Neural progenitor cell (in vitro differentiated cells): ENCODE results near the gene TAS2R19. TPM values are rescaled to one million over a fixed set of nuclear protein-coding genes. Genes with fewer than 3 reads are reported as not detected.
"Not testable (repeated sequence)": the region's sequence is repeated elsewhere in the genome, so short reads cannot be mapped to it uniquely, and the experiment has no call there.

ENCODE experiments used
- DNase-seq: peaks from one replicate; pipeline ENCODE4 v3.0.0-alpha.2; 2016; ENCODE audit warnings: low spot score
- H2AFZ ChIP-seq: fragments of 200-600 bp; sonication (generic); replicated peaks from 2 replicates; pipeline ENCODE4 v1.6.1; 2016; ENCODE audit warnings: antibody characterized with exemption
- H3F3A ChIP-seq: fragments of 200-600 bp; sonication (generic); 2 replicates; pipeline ENCODE4 v1.6.1; 2016; ENCODE audit warnings: antibody characterized with exemption, low read depth
- H3K27ac ChIP-seq: fragments of 200-600 bp; sonication (generic); 2 replicates; pipeline ENCODE4 v1.5.1; 2016; ENCODE audit warnings: mild to moderate bottlenecking
- H3K27me3 ChIP-seq: fragments of 200-600 bp; sonication (generic); 2 replicates; pipeline ENCODE4 v1.6.1; 2016; ENCODE audit warnings: mild to moderate bottlenecking, moderate library complexity
- H3K36me3 ChIP-seq: fragments of 200-600 bp; sonication (generic); 2 replicates; pipeline ENCODE4 v1.5.1; 2016
- H3K4me1 ChIP-seq: fragments of 200-600 bp; sonication (generic); 2 replicates; pipeline ENCODE4 v1.6.1; 2016; ENCODE audit warnings: mixed run types
- H3K4me2 ChIP-seq: fragments of 200-600 bp; sonication (generic); 2 replicates; pipeline ENCODE4 v1.6.1; 2016
- H3K4me3 ChIP-seq: fragments of 200-600 bp; sonication (generic); 2 replicates; pipeline ENCODE4 v1.5.1; 2016
- H3K79me2 ChIP-seq: fragments of 200-600 bp; sonication (generic); 2 replicates; pipeline ENCODE4 v1.6.1; 2016; ENCODE audit warnings: low read depth
- H3K9ac ChIP-seq: fragments of 200-600 bp; sonication (generic); 2 replicates; pipeline ENCODE4 v1.6.1; 2016
- H3K9me3 ChIP-seq: fragments of 200-600 bp; sonication (generic); 2 replicates; pipeline ENCODE4 v1.5.1; 2016; ENCODE audit warnings: low read depth
- H4K20me1 ChIP-seq: fragments of 200-600 bp; sonication (generic); 2 replicates; pipeline ENCODE4 v1.6.1; 2016; ENCODE audit warnings: low read depth
- H3K27ac Mint-ChIP-seq: 3 replicates; pipeline ENCODE4 v1.8.0; 2021; ENCODE audit warnings: mixed read lengths
- H3K27me3 Mint-ChIP-seq: 2 replicates; pipeline ENCODE4 v1.8.0; 2022; ENCODE audit warnings: low read depth, mild to moderate bottlenecking, inconsistent platforms, moderate library complexity, mixed read lengths; ENCODE audit not compliant: insufficient read depth
- H3K36me3 Mint-ChIP-seq: 3 replicates; pipeline ENCODE4 v1.8.0; 2021; ENCODE audit warnings: mixed read lengths
- H3K4me1 Mint-ChIP-seq: 3 replicates; pipeline ENCODE4 v1.8.0; 2021; ENCODE audit warnings: mixed read lengths
- H3K4me3 Mint-ChIP-seq: 3 replicates; pipeline ENCODE4 v1.8.0; 2021; ENCODE audit warnings: mild to moderate bottlenecking, moderate library complexity, mixed read lengths
- H3K9me3 Mint-ChIP-seq: 3 replicates; pipeline ENCODE4 v1.8.0; 2020; ENCODE audit warnings: mixed read lengths
- EZH2 ChIP-seq: fragments of 200-600 bp; sonication (generic); IDR thresholded peaks from 2 replicates; pipeline ENCODE4 v1.6.1; 2017; ENCODE audit warnings: antibody characterized with exemption, mild to moderate bottlenecking, moderate library complexity
- EZH2phosphoT487 ChIP-seq: fragments of 200-600 bp; sonication (generic); IDR thresholded peaks from 2 replicates; pipeline ENCODE4 v1.6.1; 2017; ENCODE audit warnings: antibody characterized with exemption
- total RNA-seq: library from RNA; depleted of rRNA; stranded (reverse); fragments of >200 nt; gene quantifications from 2 replicates; pipeline ENCODE4 v1.2.3, GENCODE V29; 2015; ENCODE audit warnings: low replicate concordance
- TF ChIP-seq, protein P1 (sequence below): fragments of 200-600 bp; sonication (generic); IDR thresholded peaks from 2 replicates; pipeline ENCODE4 v1.5.1; 2017; ENCODE audit warnings: antibody characterized with exemption, mild to moderate bottlenecking

The TAS2R19 gene
- total RNA-seq, 1 donor from 2014 or later, result 9.7 TPM

DNA sequence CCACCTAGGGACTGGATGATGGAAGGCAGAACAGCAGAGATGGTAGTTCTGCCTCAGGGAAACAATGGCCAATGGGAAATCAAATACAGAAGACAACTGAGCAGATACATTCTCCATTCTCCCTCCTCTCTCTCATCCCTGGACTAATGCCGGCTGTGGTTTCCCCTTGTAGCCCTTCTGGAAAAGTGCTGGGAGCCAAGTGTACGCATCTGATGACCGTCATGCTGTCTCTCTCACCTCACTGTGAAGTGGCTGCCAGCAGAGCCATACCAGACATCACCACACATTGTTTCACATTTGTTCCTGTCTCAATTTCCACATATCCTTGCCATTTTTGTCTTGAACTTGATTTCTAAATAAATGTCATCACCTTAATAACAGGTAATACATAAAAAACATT is 36.6 kb upstream of the TAS2R19 start:
- no peak overlapping the region for H3K27ac ChIP-seq
- no peaks in the 10 kb centered on the region for H3K27me3 ChIP-seq
- H3K4me3 Mint-ChIP-seq, result no peak overlapping the region
- no peaks in the 10 kb centered on the region for H3K36me3 ChIP-seq
- H3K9ac ChIP-seq, result no peak overlapping the region
- no peaks in the 10 kb centered on the region for H3K9me3 ChIP-seq
- TF ChIP-seq EZH2 (no peak), EZH2phosphoT487 (no peak)
- TF ChIP-seq, protein P1, sequence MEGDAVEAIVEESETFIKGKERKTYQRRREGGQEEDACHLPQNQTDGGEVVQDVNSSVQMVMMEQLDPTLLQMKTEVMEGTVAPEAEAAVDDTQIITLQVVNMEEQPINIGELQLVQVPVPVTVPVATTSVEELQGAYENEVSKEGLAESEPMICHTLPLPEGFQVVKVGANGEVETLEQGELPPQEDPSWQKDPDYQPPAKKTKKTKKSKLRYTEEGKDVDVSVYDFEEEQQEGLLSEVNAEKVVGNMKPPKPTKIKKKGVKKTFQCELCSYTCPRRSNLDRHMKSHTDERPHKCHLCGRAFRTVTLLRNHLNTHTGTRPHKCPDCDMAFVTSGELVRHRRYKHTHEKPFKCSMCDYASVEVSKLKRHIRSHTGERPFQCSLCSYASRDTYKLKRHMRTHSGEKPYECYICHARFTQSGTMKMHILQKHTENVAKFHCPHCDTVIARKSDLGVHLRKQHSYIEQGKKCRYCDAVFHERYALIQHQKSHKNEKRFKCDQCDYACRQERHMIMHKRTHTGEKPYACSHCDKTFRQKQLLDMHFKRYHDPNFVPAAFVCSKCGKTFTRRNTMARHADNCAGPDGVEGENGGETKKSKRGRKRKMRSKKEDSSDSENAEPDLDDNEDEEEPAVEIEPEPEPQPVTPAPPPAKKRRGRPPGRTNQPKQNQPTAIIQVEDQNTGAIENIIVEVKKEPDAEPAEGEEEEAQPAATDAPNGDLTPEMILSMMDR, result no peak
- H3K9me3 Mint-ChIP-seq, result no peaks in the 10 kb centered on the region
- peaks cover 46% of the 10 kb centered on the region for H3K79me2 ChIP-seq
- H3K4me3 ChIP-seq, result no peak overlapping the region
- H3K4me2 ChIP-seq, result no peak overlapping the region
- H4K20me1 ChIP-seq, result peaks cover 14% of the 10 kb centered on the region
- H3K27ac Mint-ChIP-seq, result no peak overlapping the region
- no peak for DNase-seq
- H3F3A ChIP-seq, result no peaks in the 10 kb centered on the region
- no peaks in the 10 kb centered on the region for H3K4me1 Mint-ChIP-seq
- no peak overlapping the region for H2AFZ ChIP-seq
- H3K4me1 ChIP-seq, result no peaks in the 10 kb centered on the region
- H3K36me3 Mint-ChIP-seq, result peaks cover 7% of the 10 kb centered on the region
- H3K27me3 Mint-ChIP-seq, result no peaks in the 10 kb centered on the region

DNA sequence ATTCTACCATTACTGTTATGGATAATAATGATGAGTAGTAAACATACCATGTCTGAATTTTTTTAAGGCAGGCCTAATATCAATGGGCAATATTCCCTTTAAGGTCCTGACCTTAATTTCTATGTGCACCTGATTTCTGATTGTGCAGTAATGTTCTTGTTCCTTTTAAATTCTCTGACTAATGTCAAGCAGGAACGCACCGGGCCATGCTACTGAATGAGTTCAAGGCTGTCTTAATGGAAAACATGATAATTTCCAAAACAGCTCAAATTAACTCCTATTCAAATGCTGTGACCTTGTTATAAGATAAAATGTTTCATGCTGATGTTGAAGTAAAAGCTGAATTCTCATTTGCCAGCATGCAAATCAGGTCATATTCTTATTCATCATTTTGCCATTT is 32.9 kb upstream of the TAS2R19 start:
- no peak for DNase-seq
- no peaks in the 10 kb centered on the region for H3F3A ChIP-seq
- H3K4me1 Mint-ChIP-seq, result no peaks in the 10 kb centered on the region
- H2AFZ ChIP-seq, result no peak overlapping the region
- peaks cover 13% of the 10 kb centered on the region for H3K9me3 ChIP-seq
- H3K4me2 ChIP-seq, result no peak overlapping the region
- no peaks in the 10 kb centered on the region for H3K4me1 ChIP-seq
- H4K20me1 ChIP-seq, result peaks cover 6% of the 10 kb centered on the region
- peaks cover 19% of the 10 kb centered on the region for H3K36me3 Mint-ChIP-seq
- no peak overlapping the region for H3K27ac ChIP-seq
- H3K27me3 Mint-ChIP-seq, result peaks cover 3% of the 10 kb centered on the region
- no peak for TF ChIP-seq EZH2
- no peak for TF ChIP-seq EZH2phosphoT487
- TF ChIP-seq, protein P1, result no peak
- no peak overlapping the region for H3K4me3 ChIP-seq
- peaks cover 23% of the 10 kb centered on the region for H3K9me3 Mint-ChIP-seq
- no peaks in the 10 kb centered on the region for H3K27me3 ChIP-seq
- peaks cover 29% of the 10 kb centered on the region for H3K79me2 ChIP-seq
- H3K27ac Mint-ChIP-seq, result no peak overlapping the region
- H3K4me3 Mint-ChIP-seq, result no peak overlapping the region
- no peak overlapping the region for H3K9ac ChIP-seq
- peaks cover 10% of the 10 kb centered on the region for H3K36me3 ChIP-seq

DNA sequence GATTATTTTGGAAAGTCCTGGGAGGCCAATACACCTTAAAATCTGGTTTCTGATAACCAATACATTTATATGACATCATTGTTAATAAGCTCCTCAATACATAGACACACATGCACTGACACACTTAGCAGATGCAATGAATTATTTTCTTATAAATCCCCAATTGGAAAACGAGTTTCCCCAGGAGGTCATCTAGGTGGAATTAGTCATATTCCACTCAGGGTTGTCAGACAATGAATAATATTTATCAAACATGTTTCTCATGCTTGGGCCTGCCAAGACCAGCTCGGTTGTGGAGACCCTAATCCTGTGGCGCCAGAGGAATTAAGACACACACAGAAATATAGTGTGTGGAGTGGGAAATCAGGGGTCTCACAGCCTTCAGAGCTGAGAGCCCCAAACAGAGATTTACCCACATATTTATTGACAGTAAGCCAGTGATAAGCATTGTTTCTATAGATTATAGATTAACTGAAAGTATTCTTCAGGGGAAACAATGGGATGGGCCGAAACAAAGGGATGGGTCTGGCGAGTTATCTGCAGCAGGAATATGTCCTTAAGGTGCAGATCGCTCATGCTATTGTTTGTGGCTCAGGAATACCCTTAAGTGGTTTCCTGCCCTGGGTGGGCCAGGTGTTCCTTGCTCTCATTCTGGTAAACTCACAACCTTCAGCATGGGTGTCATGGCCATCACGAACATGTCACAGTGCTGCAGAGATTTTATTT is 27.5 kb upstream of the TAS2R19 start:
- H3K36me3 Mint-ChIP-seq, result peaks cover 48% of the 10 kb centered on the region
- H3K4me3 ChIP-seq, H3K27me3 Mint-ChIP-seq, H3K4me1 Mint-ChIP-seq, H3K27me3 ChIP-seq, H3K4me1 ChIP-seq, H3K4me2 ChIP-seq, H3K9ac ChIP-seq, H2AFZ ChIP-seq, H3K27ac ChIP-seq, H4K20me1 ChIP-seq, DNase-seq, H3F3A ChIP-seq, H3K27ac Mint-ChIP-seq, H3K4me3 Mint-ChIP-seq: not testable (repeated sequence)
- peaks cover 23% of the 10 kb centered on the region for H3K9me3 Mint-ChIP-seq
- peaks cover 23% of the 10 kb centered on the region for H3K36me3 ChIP-seq
- H3K79me2 ChIP-seq, result peaks cover 45% of the 10 kb centered on the region
- H3K9me3 ChIP-seq, result peaks cover 17% of the 10 kb centered on the region

DNA sequence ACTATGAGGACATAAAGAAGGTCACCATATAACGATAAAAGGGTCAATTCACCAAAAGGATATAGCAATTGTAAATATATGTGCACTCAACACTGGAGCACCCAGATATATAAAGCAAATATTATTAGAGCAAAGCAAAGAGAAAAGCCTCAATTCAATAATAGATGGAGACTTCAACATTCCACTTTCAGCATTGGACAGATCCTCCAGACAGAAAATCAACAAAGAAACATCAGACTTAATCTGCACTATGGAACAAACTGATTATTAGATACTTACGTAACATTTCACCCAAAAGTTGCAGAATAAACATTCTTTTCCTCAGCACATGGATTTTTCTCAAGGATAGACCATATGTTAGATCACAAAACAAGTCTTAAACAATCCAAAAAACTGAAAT is 18.9 kb upstream of the TAS2R19 start:
- not testable (repeated sequence) for H3K4me3 ChIP-seq, H3K27me3 Mint-ChIP-seq, H3K4me3 Mint-ChIP-seq, DNase-seq, H2AFZ ChIP-seq, H3K27me3 ChIP-seq, H3K9ac ChIP-seq, H3K27ac Mint-ChIP-seq, H3K9me3 ChIP-seq, H4K20me1 ChIP-seq, H3K27ac ChIP-seq, H3F3A ChIP-seq, H3K4me1 Mint-ChIP-seq, H3K4me1 ChIP-seq, H3K4me2 ChIP-seq
- Mint-ChIP-seq H3K9me3 (peaks cover 31% of the 10 kb centered on the region), H3K36me3 (peaks cover 52% of the 10 kb centered on the region)
- H3K36me3 ChIP-seq, result peaks cover 17% of the 10 kb centered on the region
- H3K79me2 ChIP-seq, result peaks cover 41% of the 10 kb centered on the region
